DOHH2 (cell line): ENCODE measurements around the gene NAXD.
A peak's percentile ranks its signal among the peaks of the same experiment; 100 is the strongest.

ENCODE experiments used
- H3F3A ChIP-seq: fragments of 200-600 bp; sonication (generic), shearing (Covaris generic); 2 replicates; pipeline ENCODE4 v1.6.0; 2016; ENCODE audit warnings: antibody characterized with exemption, mild to moderate bottlenecking; ENCODE audit not compliant: control insufficient read depth, insufficient read depth
- H3K27ac ChIP-seq: fragments of 200-600 bp; sonication (generic); 2 replicates; pipeline ENCODE4 v1.5.1; 2014; ENCODE audit warnings: low read depth, mild to moderate bottlenecking, low read length, moderate library complexity
- H3K27me3 ChIP-seq: fragments of 200-600 bp; sonication (generic); 2 replicates; pipeline ENCODE4 v1.6.1; 2014; ENCODE audit warnings: mild to moderate bottlenecking, low read length, mixed read lengths; ENCODE audit not compliant: control insufficient read depth
- H3K36me3 ChIP-seq: fragments of 200-600 bp; sonication (generic); 2 replicates; pipeline ENCODE4 v1.6.1; 2014; ENCODE audit warnings: mild to moderate bottlenecking, low read length, moderate library complexity, mixed read lengths; ENCODE audit not compliant: control insufficient read depth
- H3K4me1 ChIP-seq: fragments of 200-600 bp; sonication (generic); 2 replicates; pipeline ENCODE4 v1.6.1; 2014; ENCODE audit warnings: mild to moderate bottlenecking, low read length, mixed read lengths; ENCODE audit not compliant: control insufficient read depth
- H3K4me2 ChIP-seq: fragments of 200-600 bp; sonication (generic); 2 replicates; pipeline ENCODE4 v1.6.0; 2014; ENCODE audit warnings: mild to moderate bottlenecking, low read length, moderate library complexity
- H3K4me3 ChIP-seq: fragments of 200-600 bp; sonication (generic); 2 replicates; pipeline ENCODE4 v1.5.1; 2014; ENCODE audit warnings: mild to moderate bottlenecking, low read length, mixed read lengths
- H3K79me2 ChIP-seq: fragments of 200-600 bp; sonication (generic); 2 replicates; pipeline ENCODE4 v1.6.1; 2014; ENCODE audit warnings: mild to moderate bottlenecking, low read length, mixed read lengths; ENCODE audit not compliant: control insufficient read depth
- H3K9me2 ChIP-seq: fragments of 200-600 bp; sonication (generic); replicated peaks from 2 replicates; pipeline ENCODE4 v1.6.1; 2014; ENCODE audit warnings: mild to moderate bottlenecking, low read length, mixed read lengths; ENCODE audit not compliant: control insufficient read depth
- H3K9me3 ChIP-seq: fragments of 200-600 bp; sonication (generic); 2 replicates; pipeline ENCODE4 v1.6.1; 2014; ENCODE audit warnings: antibody characterized with exemption, low read length, mixed read lengths; ENCODE audit not compliant: control insufficient read depth, insufficient read depth
- H4K20me1 ChIP-seq: fragments of 200-600 bp; sonication (generic); 2 replicates; pipeline ENCODE4 v1.6.0; 2014; ENCODE audit warnings: low read depth, mild to moderate bottlenecking, antibody characterized with exemption, low read length, moderate library complexity; ENCODE audit not compliant: control insufficient read depth, insufficient read depth
- EZH2phosphoT487 ChIP-seq: fragments of 200-600 bp; sonication (generic); IDR thresholded peaks from 2 replicates; pipeline ENCODE4 v1.6.1; 2017; ENCODE audit warnings: borderline replicate concordance, mild to moderate bottlenecking, antibody characterized with exemption, low read length, moderate library complexity, mixed read lengths
- TF ChIP-seq, protein P1 (sequence below): fragments of 200-600 bp; sonication (generic); IDR thresholded peaks from one replicate; pipeline ENCODE4 v1.5.1; 2014; ENCODE audit warnings: antibody characterized with exemption, mild to moderate bottlenecking, low read depth, low read length; ENCODE audit not compliant: poor library complexity, severe bottlenecking

The NAXD gene

DNA sequence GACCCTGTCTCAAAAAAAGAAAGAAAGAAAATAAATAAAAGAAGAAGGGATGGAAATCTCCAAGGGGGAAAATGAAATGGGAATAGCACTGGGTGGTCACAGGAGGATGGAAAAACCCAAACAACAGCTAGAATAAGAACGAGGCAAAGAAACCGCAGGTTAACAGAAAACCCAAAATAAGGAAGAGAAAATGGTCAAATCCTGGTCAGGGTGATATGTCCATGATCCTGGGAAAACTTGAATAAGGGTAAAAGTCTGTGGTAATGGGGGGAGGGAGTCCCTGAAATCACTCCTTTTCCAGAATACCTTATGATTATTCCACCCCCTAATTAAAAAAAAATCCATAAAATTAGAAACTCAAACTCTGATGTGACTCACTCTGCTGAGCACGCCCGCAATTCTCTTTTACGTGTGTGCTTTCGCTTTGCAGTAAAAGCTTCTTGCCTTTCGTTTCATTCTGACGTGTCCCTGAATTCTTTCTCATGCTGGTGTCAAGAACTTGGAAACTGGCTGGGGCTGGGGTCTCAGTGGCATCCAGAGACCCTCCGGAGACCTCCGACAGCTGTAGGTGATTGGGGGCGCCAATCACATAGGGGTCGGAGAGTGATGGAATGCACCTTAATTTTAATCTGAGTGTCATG is 4.3 kb upstream of the NAXD start:
- Histone ChIP-seq H3K9me2 (no peaks in the 10 kb centered on the region), H3K4me1 (0 out of 2 replicates have a peak, but pooled peaks cover 4% of the 10 kb centered on the region), H3K9me3 (no peaks in the 10 kb centered on the region; the same call in 1 of the 2 replicates), H3K4me3 (no peak overlapping the region), H3K36me3 (no peaks in the 10 kb centered on the region), H3F3A (no peaks in the 10 kb centered on the region), H3K27me3 (peaks cover 3% of the 10 kb centered on the region), H3K27ac (no peak overlapping the region), H3K79me2 (peaks cover 6% of the 10 kb centered on the region), H4K20me1 (no peaks in the 10 kb centered on the region), H3K4me2 (no peak overlapping the region)
- no peak for TF ChIP-seq EZH2phosphoT487
- TF ChIP-seq, protein P1, sequence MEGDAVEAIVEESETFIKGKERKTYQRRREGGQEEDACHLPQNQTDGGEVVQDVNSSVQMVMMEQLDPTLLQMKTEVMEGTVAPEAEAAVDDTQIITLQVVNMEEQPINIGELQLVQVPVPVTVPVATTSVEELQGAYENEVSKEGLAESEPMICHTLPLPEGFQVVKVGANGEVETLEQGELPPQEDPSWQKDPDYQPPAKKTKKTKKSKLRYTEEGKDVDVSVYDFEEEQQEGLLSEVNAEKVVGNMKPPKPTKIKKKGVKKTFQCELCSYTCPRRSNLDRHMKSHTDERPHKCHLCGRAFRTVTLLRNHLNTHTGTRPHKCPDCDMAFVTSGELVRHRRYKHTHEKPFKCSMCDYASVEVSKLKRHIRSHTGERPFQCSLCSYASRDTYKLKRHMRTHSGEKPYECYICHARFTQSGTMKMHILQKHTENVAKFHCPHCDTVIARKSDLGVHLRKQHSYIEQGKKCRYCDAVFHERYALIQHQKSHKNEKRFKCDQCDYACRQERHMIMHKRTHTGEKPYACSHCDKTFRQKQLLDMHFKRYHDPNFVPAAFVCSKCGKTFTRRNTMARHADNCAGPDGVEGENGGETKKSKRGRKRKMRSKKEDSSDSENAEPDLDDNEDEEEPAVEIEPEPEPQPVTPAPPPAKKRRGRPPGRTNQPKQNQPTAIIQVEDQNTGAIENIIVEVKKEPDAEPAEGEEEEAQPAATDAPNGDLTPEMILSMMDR = no peak

DNA sequence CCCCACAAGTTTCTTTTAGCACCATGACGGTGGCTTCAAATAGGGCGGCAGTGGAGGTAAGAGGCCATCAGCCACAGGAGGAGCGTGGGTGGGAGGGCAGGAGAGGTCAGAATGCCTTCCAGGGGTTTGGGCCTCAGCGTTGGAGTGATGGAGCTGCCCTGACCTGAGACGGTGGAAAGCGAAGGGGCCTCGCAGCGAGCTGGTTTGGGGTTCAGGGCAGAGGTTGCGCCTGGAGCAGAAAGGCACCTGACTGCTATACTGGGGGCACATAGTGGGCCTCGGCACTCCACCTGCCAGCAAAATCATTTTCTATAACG is 382 bp upstream of the NAXD start:
- Histone ChIP-seq H3K27me3 (peaks cover 10% of the 10 kb centered on the region), H3K9me2 (no peaks in the 10 kb centered on the region), H3K79me2 (peaks cover 45% of the 10 kb centered on the region), H3F3A (no peaks in the 10 kb centered on the region), H3K4me2 (peak overlapping the region; percentile 69), H3K9me3 (no peaks in the 10 kb centered on the region; the same call in 1 of the 2 replicates), H4K20me1 (no peaks in the 10 kb centered on the region), H3K4me1 (0 out of 2 replicates have a peak, but pooled peaks cover 4% of the 10 kb centered on the region), H3K36me3 (no peaks in the 10 kb centered on the region), H3K27ac (no peak overlapping the region), H3K4me3 (peak overlapping the region; percentile 75)
- TF ChIP-seq, protein P1 = no peak
- TF ChIP-seq EZH2phosphoT487 = no peak

DNA sequence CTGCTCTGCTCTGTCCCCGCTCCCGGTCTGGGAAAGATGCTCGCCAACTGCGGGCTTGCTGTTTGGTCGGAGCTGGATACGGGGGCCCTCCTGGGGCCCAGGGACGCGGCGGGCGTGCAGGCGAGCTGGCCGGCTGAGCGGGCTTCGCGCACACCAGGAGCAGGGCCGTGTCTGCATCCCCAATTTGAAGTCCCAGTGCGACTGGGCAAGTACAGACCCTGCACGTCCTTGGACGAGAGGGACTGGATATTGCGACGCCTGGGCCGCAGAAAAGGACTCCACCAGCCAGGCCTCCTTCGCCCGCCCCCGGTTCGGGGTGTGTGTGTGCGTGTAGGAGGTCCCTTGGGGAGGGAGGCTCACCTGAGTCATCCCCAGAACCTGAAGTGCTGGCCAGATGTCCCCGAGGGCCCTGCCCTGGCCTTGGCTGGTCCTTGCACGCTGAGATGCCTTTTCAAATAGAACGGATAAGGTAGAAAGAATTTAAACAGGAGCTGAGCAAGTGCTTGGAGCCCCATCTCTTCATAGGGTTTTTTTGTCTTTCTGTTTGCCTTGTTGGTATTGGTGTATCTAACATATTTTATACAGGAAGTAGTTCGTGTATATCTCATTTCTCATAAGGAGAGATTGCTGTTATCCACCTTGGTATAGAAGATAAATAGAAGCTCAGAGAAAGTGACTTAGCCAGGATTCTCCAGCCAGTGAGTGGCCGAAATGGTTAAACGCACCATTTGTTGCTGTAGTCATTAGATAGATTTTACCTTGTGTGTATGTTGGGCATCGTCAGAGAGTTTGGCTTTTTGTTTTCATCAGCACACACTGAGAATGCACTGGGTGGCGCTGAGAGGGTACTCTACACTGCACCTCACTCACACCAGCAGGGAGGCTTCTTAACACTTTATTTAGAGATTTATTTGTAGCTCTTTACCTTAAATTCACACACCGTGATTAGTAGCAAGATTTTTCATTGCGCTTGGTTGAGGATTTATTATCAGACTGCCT is 1.1 kb downstream of the NAXD start:
- Histone ChIP-seq H3K27ac (no peak overlapping the region), H3K9me3 (no peaks in the 10 kb centered on the region; the same call in 1 of the 2 replicates), H3F3A (no peaks in the 10 kb centered on the region), H4K20me1 (no peaks in the 10 kb centered on the region), H3K4me2 (peak overlapping the region; percentile 69), H3K36me3 (no peaks in the 10 kb centered on the region), H3K9me2 (no peaks in the 10 kb centered on the region), H3K4me1 (0 out of 2 replicates have a peak, but pooled peaks cover 4% of the 10 kb centered on the region), H3K27me3 (peaks cover 13% of the 10 kb centered on the region), H3K79me2 (peaks cover 55% of the 10 kb centered on the region), H3K4me3 (peak overlapping the region; percentile 75)
- TF ChIP-seq EZH2phosphoT487 = no peak
- TF ChIP-seq, protein P1 = peak; percentile 36
